HS-5 (cell line): ENCODE data around the gene FMNL2.

Experiments used
- DNase-seq: peaks from one replicate; pipeline ENCODE4 v3.0.0-alpha.2; 2012; ENCODE audit warnings: low read depth

The FMNL2 gene

DNA sequence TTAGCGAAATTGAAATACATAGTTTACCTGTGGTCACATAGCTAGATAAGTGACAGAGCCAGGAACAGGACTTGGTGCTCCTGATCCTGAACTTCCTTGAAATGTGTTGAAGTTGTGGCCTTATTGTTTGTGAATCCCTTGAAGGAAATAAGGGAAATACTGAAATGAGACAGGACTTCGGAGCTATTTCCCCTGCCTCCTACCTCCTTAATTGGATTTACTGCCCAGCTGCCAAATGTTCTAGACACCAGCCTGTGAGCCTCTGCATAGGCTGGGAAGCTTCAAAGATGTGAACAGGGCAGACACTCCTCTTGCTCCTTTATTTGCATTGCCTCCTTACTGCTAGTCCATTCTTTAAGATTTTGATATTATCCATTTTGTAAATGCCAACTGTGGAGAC, 247.1 kb downstream of the FMNL2 start:
- DNase-seq = no peak

- no peak for DNase-seq
Observed at GRCh38 chr2:152583512-152584229, 248.7 kb downstream of the FMNL2 start.

DNA sequence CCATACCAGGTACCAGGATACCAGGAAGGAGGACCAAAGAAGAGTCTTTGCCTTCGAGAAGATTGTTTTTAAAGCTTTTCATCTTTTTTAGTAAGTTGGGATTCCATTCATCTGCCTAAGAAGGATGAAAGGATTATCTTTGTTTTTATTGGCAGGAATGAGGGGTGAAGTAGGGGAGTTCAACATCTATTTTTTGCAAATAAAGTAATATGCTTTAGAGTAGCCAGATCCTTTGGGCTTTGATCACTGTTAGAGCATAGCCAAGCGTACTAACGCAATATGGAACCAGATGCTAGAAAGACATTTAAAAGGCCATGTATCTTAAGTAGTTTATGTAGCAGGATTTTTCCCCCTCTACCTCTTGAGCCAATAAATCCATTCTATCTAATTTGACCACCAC, 249.3 kb downstream of the FMNL2 start:
- DNase-seq = no peak

DNA sequence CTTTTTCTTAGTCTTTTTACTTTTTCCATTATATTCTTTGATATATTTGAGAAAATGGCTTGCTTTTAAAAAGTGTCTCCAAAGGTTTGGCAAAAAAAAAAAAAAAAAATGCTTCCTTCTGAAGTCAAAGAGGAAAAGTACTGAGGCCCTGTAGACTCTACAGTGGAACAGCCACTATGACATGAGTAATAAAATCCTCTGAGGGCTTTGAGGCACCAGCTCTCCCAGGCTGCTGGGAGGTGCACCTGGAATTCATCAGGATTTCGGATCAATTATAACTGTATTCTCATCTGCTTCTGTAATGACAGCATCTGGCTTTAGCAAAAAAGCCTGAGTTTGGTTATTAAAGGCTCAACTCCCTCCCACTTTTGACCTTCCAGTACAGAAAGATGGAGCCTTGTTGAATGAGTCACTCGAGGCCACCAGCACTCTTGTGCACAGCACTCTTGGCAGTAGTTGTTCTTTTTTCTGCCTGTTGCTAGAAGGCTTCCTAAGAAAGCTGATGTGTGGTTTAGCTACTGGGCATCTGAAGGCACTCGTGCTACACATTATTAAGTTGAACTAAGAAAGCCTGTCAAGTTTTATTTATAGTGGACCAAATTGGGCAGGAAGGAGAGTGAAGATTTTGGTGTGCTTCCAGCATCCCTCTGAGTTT, 251.0 kb downstream of the FMNL2 start:
- peak; percentile 93 for DNase-seq

DNA sequence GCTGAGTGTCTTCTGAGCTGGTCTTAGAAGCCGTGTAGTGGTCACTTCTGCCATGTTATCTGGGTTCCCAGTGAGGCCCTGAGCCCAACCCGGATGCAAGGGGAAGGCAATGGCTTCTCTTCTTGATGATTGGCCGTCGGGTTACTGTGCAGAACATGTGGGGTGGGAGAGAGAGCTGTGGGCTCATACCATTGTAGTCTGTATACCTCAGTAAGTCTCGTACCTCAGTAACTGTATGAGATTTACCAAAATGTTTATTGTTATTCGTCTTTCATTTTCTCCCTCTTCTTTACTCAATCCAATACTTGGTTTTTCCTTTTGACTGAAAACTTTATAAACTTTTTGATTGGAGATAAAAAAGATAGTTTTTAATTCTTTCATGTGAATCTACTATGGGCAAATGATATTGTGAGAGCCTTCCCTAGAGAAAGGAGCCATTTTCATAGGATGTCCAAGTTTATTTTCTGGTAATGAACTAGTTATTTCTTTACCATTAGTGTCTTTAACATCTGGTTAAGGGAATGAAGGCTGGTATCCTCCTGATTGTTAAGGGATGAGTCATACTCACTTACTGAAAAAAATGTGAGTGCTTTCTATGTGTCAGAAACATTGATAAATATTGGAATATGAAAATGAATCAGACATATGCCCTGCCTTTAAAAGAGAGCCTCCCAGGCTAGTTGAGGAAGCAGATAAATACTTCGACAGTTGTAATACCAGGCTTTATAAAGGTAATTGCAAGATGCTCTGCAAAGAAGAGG, 252.4 kb downstream of the FMNL2 start:
- peak; percentile 65 for DNase-seq

DNA sequence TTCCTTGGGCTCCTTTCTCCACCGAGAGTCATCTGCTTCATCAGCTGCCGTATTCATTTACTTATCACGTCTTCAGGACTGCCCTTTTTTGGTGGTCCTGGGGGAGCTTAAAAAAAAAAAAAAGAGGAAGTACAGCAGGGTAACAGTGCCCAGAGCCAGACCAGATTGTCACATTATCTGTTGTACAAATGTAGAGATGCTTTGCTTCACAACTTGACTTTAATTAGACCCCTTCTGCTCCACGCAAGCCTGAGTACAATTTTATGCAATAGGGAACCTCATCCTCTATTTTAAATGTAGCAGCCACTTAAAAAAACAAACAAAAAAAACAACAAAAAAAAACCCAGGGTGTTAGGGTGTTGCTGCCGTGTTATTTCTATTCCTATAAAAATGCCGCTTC, 254.0 kb downstream of the FMNL2 start:
- DNase-seq = no peak

- no peak for DNase-seq
Observed at GRCh38 chr2:152594022-152594766, 259.2 kb downstream of the FMNL2 start.

DNA sequence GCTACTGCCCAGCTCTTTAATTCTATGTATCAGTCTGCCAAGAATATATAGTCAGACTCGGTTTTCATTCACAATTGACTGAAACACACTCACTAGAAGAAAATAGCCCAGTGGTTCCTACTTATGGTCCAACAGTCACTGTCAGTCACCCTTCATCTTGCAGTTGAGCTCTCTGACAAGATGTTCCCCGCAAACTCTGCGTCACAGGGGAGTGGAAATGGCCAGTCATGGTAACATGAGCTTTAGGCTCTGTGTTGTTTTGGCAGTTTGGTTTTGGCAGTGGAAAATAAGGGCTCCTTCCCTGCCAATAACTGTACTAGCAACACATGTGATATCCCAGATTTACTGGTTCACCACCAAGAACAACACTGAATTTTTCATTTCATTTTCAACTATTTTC, 259.8 kb downstream of the FMNL2 start:
- DNase-seq = no peak

GRCh38 chr2:152598975-152599759, 264.2 kb downstream of the FMNL2 start:
- peak; percentile 58 for DNase-seq

DNA sequence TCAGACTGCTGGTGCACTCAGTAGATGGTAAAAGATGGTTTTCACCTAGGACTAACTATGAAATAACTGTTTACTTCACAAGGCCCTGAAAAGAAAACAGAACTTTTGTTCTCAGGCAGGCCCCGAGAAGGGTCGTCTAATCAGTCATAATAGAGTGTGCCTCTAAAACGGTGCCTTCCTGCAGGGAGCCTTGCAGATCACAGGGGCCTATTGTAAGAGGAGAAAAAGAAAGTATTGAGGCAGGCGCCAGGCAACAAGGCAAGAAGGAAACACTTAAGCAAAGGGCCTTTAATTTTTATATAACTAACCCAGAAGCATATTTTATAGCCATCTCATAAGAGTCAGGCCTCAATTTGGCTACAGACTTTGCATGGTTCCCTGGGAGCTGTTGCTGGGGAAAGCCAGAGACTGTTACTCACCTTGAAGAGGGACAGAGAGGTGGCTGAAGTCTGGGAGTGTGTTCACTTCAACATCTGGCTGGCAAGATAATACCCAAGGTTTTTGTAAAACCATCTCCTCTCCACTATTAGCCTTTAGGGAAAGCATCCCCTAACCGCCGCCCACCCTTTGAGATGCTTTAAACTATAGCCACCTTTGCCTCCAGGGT, 265.2 kb downstream of the FMNL2 start:
- DNase-seq = no peak

DNA sequence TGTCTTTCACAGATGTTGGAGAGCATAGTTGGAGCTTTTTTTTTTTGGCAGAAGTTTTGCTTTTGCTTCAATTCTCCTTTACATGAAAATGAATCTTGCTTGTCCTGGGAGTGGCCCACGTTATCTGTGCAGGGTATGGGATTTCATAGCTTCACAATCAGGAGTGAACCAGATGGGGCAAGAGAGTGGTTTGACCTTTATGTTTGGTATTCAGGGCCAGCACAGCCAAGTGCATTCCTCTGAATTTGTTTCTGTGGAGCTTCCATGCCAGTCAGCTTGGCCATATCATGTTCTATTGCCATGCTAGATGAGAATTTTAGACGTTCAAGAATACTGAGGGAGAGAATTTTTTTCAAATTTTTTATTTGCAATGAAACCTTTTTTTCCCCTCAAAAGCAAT, 265.7 kb downstream of the FMNL2 start:
- DNase-seq = no peak

DNA sequence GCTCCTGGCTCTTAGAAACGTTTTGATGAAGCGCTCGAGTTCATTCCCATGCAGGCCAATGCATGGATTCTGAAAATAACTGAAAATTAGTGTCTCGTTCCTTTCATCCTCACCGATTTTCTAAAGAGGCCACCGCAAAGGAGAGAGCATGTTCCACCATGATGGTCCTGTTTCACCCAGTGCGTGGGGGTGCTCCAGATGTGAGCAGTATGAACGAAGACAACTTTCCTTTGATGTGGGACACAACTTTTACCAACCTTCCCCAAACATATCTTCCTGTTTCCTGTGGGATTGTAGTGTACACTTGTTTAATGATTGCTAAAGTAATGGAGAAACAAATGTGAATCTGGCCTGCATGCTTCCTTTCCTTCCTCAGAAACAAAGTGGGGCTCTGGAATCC, 267.8 kb downstream of the FMNL2 start:
- no peak for DNase-seq

- no peak for DNase-seq
Observed at GRCh38 chr2:152603166-152603565, 268.2 kb downstream of the FMNL2 start.

DNA sequence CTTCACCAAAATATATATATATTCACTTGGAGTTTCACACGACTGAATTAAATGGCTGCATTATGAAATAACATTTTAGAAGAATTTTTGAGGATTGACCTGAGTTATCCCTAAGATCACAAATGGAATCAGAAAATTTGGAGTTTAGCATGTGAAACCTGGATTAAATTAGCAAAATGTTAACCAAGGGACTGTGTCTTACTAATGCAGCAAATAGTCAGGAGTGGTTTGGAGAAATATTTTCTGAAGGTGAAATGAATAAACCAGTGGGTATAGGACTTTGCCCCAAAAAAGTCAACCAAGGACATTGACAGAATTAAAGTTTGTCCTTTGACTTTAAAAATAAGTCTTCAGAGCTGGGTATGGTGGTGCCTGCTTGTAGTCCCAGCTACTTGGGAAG, 271.1 kb downstream of the FMNL2 start:
- no peak for DNase-seq

DNA sequence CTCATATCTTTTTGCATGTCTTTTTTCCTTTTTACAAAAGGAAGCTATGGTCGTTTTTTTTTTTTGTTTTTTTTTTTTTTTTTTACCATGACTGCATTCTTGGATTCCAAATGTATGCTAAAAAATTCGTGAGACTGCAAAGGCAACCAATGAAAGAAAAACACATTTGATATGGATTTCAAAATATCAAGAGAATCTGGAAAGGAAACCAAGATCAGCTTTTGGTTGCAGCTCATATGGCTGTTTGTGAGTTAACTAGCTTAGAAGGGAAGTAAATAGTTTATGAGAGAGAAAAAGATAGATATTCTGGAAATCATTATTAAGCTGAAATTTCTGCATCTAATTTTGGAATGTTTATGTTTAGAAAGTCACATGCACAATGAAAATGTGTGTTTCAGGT, 272.0 kb downstream of the FMNL2 start:
- no peak for DNase-seq

DNA sequence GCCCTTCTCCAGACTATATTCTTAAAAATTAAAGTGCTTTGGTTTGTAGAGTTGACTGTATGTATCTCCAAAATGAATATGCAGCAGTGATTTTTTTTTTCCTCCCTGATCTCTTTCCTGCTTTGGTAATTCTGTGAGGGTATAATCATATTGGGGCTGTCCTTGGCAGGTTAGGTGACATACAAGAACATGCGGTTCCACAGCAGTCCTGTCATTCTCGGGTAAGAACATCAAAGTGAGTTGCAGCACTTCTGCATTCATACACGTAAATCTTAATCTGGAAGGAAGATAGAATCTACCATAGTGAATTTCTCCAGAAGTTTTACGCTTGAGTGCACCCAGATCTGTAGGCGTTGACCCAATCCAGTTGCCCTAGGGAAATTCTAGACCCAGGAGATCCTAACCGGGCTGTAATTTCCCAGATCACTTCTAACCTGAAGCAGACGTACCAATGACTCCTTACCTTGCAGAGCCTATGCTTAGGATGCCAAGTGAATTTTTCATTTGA, 272.9 kb downstream of the FMNL2 start:
- no peak for DNase-seq

GRCh38 chr2:152609154-152609553, 274.2 kb downstream of the FMNL2 start:
- DNase-seq = no peak

DNA sequence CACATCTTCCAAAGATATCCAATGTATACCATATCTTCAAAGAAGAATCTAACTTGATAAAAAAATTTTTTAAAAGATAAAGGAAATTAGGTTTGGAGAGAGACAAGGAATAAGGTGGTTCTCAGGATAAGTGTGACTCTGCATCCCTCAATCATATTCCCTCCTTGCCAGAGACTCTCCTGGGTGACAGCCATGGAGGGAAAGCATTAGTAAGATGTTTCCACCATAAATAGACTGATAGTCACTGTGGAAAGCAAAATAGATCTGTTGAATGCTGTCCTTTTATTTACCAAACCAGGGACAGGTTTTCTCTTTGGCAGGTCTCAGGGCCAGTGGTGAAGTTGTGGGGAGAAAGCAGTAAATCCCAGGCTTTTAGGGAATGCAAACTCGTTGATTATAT, 274.7 kb downstream of the FMNL2 start:
- DNase-seq = no peak

DNA sequence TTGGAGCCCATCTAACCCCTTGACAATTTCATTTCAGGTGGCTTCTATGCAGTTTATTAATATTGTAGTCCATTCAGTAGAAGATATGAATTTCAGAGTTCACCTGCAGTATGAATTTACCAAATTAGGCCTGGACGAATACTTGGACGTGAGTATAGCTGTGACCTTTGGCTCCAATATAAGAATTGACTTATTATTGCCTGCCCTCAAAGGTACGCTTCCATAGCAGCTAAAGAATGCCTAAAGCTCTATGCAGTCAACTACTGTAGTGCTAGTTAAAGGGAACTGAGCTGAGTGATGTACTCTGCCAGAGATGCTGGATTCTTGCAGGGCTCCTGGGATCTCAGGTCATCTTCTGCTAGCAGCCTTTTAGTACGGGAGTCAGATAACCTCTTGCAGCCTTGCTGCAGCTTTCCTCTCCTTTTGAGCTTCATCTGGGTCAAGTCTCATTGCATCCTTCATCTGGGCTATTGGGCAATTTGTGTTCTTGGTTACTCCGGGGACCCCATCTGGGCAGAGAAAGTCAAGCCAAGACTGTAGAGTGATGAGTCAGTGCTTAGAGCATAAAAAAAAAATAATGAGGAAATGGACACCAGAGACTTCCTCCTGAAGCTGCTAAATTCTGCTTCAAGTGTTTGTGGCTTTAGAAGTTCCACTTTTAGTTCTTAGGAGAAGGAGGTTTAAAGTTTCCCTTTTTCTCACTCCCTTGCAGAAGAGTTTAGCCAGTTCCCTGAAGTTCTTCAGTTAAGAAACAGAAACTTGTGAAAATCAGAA, 276.7 kb downstream of the FMNL2 start:
- DNase-seq = peak; percentile 67

DNA sequence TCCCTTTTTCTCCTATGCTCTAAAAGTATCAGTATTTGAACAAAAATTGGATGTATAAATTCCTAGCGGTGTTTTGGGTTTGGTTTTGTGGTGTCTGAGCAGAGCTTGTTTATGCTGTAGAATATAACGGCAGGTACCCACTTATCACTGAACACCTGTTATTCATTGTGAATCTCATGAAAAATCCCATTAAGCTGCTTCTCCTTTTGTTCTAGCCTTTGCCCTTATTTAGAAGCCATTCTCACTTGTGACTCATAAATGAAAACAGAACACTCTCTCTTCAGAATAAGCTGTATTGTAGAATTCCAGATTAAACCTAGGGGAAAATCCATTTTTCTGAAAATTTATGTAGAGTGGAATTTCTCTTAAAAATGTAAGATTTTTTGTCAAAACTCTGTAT, 278.3 kb downstream of the FMNL2 start:
- DNase-seq = no peak
